Mesenteric fat pad (tissue), 1 donor: ENCODE data around the gene MINDY4. TPM values are rescaled to one million over a fixed set of nuclear protein-coding genes. Genes with fewer than 3 reads are reported as not detected.

Experiments
- DNase-seq: peaks from one replicate; pipeline ENCODE4 v3.0.0-alpha.2; 2020; ENCODE audit warnings: low spot score
- total RNA-seq: library from RNA; stranded (reverse); fragmentation: NEBNext Ultra II Directional; extraction: Animal tissue kit (Norgen Biotek cat#: 25700); gene quantifications from one replicate; pipeline ENCODE4 v1.2.1, GENCODE V29; 2021
- donor health status: DM: yes; HTN: yes; CAD: no.

Gene MINDY4
- total RNA-seq, 1 donor from 2014 or later, result 6.8 TPM

GRCh38 chr7:30851651-30852307 lies 80.6 kb downstream of the MINDY4 start:
- DNase-seq, result no peak

- DNase-seq, result no peak
These were observed 81.1 kb downstream of the MINDY4 start for GRCh38 chr7:30852308-30852684.

- no peak for DNase-seq
These were observed 81.6 kb downstream of the MINDY4 start for GRCh38 chr7:30852744-30853288.

- DNase-seq, result no peak
These were observed 82.4 kb downstream of the MINDY4 start for GRCh38 chr7:30853576-30853975.

GRCh38 chr7:30855936-30856335 lies 84.7 kb downstream of the MINDY4 start:
- DNase-seq, result no peak

- DNase-seq, result no peak
These were observed 87.4 kb downstream of the MINDY4 start for GRCh38 chr7:30858576-30858975.

GRCh38 chr7:30859202-30859939 lies 88.2 kb downstream of the MINDY4 start:
- DNase-seq, result no peak

GRCh38 chr7:30859940-30860496 lies 88.8 kb downstream of the MINDY4 start:
- DNase-seq, result no peak

GRCh38 chr7:30861612-30862011 lies 90.4 kb downstream of the MINDY4 start:
- DNase-seq, result no peak

- no peak for DNase-seq
These were observed 91.9 kb downstream of the MINDY4 start for GRCh38 chr7:30862995-30863705.

- no peak for DNase-seq
These were observed 92.5 kb downstream of the MINDY4 start for GRCh38 chr7:30863706-30864035.

GRCh38 chr7:30864101-30864500 lies 92.9 kb downstream of the MINDY4 start:
- DNase-seq, result no peak

GRCh38 chr7:30865076-30865475 lies 93.9 kb downstream of the MINDY4 start:
- no peak for DNase-seq

GRCh38 chr7:30865821-30866220 lies 94.6 kb downstream of the MINDY4 start:
- DNase-seq, result no peak

GRCh38 chr7:30866939-30867338 lies 95.7 kb downstream of the MINDY4 start:
- DNase-seq, result no peak

GRCh38 chr7:30867483-30867882 lies 96.3 kb downstream of the MINDY4 start:
- no peak for DNase-seq

GRCh38 chr7:30869794-30870611 lies 98.8 kb downstream of the MINDY4 start:
- DNase-seq, result no peak

- no peak for DNase-seq
These were observed 99.8 kb downstream of the MINDY4 start for GRCh38 chr7:30870821-30871518.

- DNase-seq, result no peak
These were observed 100.4 kb downstream of the MINDY4 start for GRCh38 chr7:30871655-30872054.

GRCh38 chr7:30873207-30873606 lies 102.0 kb downstream of the MINDY4 start:
- DNase-seq, result no peak
